Putamen (tissue), 1 donor: Measurements from ENCODE around the gene CLIP2.
"Not testable (repeated sequence)": the region's sequence is repeated elsewhere in the genome, so short reads cannot be mapped to it uniquely, and the experiment has no call there.

ENCODE experiments used
- DNase-seq: peaks from one replicate; pipeline ENCODE4 v3.0.0-alpha.2; 2016; ENCODE audit warnings: low spot score

Gene CLIP2

DNA sequence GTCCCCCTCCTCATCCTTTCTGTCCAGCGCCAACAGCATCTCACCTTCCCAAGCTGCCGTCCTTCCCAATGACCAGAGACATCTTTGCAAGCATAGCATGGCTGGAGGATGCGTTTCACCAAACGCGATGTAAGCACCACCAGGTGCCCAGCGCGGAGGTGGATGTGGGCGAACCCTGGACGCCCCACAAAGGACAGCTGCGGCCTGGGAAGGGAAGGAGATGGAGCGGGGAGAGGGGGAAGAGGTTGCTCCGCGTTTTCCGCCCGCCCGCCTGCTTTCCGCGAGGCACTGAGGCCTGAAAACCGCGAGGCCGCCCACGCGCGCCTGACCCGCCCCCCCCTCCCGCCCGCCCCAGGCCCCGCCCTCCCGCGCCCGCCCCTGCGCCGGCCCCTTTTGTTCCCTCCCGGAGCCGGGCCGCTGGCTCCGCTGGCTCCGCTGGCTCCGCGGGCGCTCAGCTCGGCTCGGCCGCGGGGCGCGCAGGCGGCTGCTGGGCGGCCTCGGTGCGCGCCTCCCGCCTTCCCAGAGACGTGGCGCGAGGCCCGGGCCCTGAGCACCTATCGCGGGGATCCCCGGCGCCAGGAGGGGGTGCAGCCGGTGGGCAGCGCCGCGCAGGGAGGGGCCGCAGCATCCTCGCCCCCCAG, at the start of gene CLIP2:
Gene CLIP2 (plus strand): TSS at position 390 of the 641 bp plus-strand sequence. CDS start 28,140 bp downstream, outside the sequence.
- peak; percentile 83 for DNase-seq

DNA sequence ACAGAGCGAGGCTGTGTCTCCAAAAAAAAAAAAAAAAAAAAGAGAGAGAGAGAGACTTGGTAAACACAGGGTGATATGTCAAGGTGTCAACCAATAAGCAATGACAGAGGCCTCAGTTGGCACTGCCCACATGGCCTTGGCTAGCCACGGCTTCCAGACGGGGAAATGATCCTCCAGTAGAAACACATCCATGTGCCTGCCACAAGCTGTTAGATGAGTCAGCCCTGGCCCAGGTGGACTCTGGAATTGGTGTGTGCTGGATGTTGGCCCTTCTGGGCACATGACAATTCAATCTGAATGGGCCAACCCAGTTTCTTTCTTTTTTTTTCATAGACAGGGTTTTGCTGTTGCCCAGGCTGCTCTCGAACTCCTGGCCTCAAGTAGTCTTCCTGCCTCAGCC, 48.7 kb upstream of the CLIP2 start:
- no peak for DNase-seq

GRCh38 chr7:74242122-74242443, 47.1 kb upstream of the CLIP2 start:
- DNase-seq, result no peak

- DNase-seq, result no peak
These were observed 42.7 kb upstream of the CLIP2 start for GRCh38 chr7:74246497-74246896.

DNA sequence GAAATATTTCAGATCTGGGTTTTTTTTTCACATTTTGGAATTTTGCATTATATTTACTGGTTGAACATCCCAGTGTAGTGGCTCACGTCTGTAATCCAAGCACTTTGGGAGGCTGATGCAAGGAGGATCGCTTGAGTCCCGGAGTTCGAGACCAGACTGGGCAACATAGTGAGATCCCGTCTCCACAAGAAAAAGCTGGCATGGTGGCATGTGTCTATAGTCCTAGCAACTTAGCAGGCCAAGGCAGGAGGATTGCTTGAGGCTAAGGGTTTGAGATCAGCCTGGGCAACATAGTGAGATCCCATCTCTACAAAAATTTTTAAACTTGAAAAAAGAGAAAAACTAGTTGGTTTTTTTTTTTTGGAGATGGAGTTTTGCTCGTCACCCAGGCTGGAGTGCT, 41.1 kb upstream of the CLIP2 start:
- DNase-seq, result no peak

DNA sequence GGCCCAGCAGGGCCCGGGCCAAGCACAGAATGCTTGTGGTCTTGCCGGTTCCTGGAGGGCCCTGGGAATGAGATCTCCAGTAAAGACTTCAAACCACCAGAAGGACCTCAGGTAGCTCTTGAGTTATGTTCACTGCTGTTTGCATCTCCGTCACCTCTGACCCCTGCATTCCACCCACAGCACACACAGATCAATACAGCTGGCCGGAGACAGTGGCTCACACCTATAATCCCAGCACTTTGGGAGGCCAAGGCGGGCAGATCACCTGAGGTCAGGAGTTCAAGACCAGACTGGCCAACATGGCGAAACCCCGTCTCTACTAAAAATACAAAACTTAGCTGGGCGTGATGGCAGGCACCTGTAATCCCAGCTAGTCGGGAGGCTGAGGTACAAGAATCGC, 40.1 kb upstream of the CLIP2 start:
- not testable (repeated sequence) for DNase-seq

DNA sequence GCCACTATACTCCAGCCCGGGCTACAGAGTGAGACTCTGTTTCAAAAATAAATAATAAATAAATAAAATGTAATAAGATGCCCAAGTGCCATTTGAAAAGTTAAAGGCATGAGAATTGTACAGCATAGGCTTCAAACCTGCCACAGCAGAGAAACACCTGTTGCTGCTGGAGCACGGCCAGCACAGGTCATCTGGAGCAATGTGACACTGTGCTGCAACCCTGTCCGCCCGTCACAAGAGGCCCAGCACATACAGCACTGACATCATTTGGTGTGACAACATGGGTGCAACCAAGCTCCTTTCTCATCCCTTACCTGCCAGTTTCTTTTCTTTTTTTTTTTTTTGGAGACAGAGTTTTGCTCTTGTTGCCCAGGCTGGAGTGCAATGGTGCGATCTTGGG, 36.3 kb upstream of the CLIP2 start:
- no peak for DNase-seq

GRCh38 chr7:74253331-74253730, 35.9 kb upstream of the CLIP2 start:
- DNase-seq, result no peak

GRCh38 chr7:74253835-74254128, 35.4 kb upstream of the CLIP2 start:
- DNase-seq, result no peak

- peak; percentile 95 for DNase-seq
These were observed 34.9 kb upstream of the CLIP2 start, which contains the start of gene RFC2 for GRCh38 chr7:74254129-74254857. Gene RFC2 (minus strand): TSS chr7:74254399. CDS start chr7:74254383, 16 bp downstream.

GRCh38 chr7:74254858-74255379, 34.3 kb upstream of the CLIP2 start:
- DNase-seq, result no peak

- not testable (repeated sequence) for DNase-seq
These were observed 33.7 kb upstream of the CLIP2 start for GRCh38 chr7:74255461-74255860.

DNA sequence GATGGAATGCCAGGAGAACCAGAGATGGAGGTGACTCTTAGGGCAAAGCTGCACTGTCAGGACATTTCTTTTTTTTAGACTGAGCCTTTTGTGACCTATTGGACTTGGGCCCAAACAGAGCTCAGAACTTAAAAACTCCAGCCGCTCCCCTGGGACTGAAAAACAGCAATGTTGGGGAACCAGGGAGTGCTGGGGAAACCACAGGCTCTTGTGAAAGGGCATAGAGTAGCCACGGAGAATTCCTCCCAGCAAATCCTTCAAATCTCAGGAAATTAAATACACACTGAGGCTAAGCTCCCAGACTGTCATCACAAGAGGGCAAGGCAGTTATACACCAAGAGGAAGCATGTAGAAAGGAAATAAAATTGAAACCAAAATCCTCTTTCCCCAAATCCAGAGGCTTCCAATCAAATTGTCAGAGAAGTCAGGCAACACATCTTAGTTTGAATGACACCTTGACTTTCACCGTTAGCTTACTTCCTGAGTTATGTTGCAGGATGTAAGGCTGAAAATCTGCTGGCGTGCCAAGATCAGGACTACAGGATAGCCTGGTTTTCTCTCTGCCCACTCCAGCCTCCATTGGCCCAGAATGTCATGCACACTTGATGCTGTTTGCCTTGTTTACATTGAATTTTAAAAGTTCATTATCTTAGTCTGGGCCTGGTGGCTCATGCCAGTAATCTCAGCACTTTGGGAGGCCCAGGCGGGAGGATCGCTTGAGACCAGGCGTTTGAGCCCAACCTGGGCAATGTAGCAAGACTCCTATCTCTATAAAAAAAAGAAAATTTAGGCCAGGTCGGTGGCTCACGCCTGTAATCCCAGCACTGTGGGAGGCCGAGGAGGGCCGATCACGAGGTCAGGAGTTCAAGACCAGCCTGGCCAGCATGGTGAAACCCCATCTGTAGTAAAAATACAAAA, 32.5 kb upstream of the CLIP2 start:
- DNase-seq, result no peak

DNA sequence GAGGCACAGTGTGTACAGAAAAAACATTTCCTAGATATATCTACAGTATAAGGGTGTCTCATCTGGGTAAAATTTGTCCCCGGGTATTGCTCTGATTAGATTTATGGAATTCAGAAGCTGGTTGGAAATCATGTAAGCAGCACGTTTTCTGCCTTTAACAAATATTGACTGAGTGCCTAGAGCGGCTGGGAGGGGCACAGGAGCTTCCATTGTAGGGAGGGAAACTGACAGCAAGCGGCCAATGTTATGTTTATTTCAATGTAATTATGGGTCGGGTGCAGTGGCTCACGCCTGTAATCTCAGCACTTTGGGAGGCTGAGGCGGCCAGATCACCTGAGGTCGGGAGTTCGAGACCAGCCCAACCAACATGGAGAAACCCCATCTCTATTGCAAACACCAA, 30.6 kb upstream of the CLIP2 start:
- no peak for DNase-seq

GRCh38 chr7:74262639-74263398, 26.4 kb upstream of the CLIP2 start:
- DNase-seq, result no peak

GRCh38 chr7:74263399-74264120, 25.6 kb upstream of the CLIP2 start:
- no peak for DNase-seq

DNA sequence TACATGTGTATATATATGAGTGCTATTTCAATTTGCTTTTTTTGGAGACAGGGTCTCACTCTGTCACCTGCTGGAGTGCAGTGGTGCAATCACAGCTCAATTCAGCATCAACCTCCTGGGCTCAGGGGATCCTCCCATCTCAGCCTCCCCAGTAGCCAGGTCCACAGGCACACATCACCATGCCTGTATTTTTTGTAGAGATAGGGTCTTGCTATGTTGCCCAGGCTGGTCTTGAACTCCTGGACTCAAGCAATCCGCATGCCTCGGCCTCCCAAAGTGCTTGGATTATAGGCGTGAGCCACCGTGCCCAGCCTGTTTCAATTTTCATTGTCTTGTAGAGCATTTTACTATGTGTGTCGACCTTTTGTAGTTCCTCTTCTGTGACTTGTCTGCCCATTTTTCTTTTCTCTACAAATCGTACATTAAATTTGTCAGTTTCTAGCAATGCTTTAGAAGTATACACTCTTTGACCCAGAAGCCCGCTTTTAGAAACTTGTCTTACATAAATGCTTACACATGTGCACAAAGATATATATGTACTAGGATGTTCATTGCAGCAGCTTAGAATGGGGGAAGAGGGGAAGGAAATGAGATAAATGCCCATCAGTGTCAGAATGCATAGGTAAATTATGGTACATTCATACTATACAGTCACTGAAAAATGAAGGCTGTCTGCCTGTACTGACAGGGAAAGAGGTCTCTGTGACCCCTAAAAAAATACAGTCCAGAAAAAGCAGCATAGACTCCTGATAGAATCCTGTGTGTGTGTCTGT, 22.8 kb upstream of the CLIP2 start:
- no peak for DNase-seq

DNA sequence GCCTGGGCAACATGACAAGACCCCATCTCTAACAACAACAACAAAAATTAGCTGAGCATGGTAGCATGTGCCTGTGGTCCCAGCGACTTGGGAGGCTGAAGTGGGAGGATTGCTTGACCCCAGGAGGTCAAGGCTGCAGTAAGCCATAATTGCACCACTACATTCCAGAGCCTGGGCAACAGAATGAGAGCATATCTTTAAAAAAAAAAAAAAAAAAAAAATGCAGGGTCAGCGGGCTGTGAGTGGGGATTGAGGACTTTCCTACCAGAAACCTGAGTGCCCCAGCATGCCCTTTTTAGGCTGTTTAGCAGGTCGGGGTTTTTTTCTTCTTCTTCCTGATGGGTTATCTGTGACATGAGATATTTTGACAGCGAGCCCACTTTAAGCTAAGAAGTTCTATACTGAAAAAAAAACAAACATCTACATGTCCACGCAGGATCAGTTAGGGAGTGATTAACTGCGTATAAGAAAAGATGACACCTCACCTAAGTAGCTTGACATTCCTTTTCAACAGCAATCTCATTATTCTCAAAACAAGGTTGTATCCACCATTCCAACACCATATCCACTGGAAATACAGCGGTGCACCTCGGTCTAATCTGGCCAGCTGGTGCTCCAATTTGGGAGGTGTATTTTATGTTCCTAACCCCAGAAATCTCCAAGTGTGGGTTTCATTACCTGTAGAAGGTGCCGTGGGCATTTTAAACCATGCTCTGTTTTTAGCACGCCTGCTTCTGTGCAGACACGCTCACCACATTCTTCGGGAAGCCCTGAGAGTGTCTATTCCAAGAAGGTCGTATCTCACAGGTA, 21.2 kb upstream of the CLIP2 start:
- DNase-seq, result no peak

GRCh38 chr7:74269757-74270277, 19.4 kb upstream of the CLIP2 start:
- DNase-seq, result peak; percentile 78
